ENCODE results near the gene MIA2.

The MIA2 gene

DNA sequence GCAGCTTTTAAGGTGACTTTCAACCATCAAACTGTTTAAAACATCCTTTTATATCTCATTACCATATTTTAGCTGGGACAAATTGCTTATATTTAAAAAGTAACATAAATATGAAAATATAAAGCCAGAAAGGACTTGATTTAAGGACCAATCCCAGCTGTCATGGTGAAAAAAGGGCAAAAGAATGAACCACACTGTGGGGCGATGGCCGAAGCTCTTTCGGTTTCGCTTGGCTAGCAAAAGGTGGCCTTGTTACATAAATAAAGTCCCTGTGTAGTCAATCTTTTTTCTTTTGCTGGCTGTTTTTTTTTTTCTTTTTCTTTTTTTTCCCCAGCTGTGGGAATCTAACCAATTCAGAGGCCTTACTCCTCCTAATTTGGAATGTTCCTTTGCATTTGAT, 147.7 kb downstream of the MIA2 start:
- FAIRE-seq (no peak), DNase-seq (ENCODE audit: insufficient read length, low spot score) (no peak)
- TF ChIP-seq, protein P1, sequence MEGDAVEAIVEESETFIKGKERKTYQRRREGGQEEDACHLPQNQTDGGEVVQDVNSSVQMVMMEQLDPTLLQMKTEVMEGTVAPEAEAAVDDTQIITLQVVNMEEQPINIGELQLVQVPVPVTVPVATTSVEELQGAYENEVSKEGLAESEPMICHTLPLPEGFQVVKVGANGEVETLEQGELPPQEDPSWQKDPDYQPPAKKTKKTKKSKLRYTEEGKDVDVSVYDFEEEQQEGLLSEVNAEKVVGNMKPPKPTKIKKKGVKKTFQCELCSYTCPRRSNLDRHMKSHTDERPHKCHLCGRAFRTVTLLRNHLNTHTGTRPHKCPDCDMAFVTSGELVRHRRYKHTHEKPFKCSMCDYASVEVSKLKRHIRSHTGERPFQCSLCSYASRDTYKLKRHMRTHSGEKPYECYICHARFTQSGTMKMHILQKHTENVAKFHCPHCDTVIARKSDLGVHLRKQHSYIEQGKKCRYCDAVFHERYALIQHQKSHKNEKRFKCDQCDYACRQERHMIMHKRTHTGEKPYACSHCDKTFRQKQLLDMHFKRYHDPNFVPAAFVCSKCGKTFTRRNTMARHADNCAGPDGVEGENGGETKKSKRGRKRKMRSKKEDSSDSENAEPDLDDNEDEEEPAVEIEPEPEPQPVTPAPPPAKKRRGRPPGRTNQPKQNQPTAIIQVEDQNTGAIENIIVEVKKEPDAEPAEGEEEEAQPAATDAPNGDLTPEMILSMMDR (IDR thresholded peaks at IDR 0.05; ENCODE audit: insufficient read depth, missing control alignments): no peak

DNA sequence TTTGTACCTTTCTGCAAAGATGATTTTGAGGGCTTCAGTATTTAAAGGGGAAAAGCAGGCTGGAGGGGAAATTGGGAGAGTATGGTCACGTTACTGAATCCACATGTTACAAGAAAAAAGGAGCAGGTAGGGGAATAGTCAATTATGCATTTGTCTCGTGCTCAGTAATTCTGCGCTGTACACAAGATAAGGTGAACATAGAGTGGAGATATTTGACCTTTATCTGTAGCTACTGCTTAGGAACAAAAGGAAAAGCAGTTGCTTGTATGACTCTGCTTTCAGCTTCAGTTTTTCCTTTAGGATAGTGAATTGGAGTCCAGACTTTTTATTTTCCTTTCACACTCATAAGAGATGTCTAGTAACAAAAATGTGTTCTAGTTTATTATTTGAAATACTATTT, 148.7 kb downstream of the MIA2 start:
- no peak for DNase-seq (ENCODE audit: insufficient read length, low spot score)
- TF ChIP-seq, protein P1 (IDR thresholded peaks at IDR 0.05; ENCODE audit: insufficient read depth, missing control alignments): no peak
- FAIRE-seq: no peak

DNA sequence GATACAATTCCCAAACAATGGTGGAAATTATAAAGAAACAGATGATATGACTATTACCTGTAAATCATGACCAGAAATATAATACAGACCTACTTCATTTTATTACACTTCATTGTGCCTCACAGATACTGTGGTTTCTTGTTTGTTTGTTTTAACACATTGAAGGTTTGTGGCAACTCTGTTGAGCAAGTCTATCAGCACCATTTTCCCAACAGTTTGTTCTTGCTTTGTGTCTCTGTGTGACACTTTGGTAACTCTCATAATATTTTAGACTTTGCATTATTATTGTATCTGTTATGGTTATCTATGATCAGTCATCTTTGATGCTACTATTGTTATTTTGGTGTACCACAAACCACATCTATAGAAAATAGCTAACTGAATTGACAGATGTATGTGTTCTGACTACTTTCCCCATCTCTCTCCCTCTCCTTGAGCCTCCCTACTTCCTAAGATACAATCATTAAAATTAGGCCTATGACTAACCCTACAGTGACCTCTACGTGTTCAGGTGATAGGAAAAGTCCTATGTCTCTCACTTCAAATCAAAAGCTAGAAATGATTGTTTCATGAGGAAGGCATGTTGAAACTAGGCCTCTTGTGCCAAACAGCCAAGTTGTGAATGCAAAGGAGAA, 149.4 kb downstream of the MIA2 start:
- TF ChIP-seq, protein P1 (IDR thresholded peaks at IDR 0.05; ENCODE audit: insufficient read depth, missing control alignments): no peak
- DNase-seq (ENCODE audit: insufficient read length, low spot score): no peak
- no peak for FAIRE-seq

DNA sequence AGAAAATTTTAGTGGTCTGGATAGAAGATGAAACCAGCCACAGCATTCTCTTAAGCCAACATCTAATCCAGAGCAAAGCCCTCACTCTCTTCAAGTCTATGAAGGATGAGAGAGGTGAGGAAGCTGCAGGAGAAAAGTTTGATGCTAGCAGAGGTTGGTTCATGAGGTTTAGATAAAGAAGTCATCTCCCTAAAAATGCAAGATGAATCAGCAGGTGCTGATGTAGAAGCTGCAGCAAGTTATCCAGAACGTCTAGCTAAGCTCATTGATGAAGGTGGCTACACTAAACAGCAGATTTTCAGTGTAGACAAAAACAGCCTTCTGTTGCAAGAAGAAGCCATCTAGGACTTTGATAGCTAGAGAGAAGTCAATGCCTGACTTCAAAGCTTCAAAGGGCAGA, 150.0 kb downstream of the MIA2 start:
- DNase-seq (ENCODE audit: insufficient read length, low spot score): no peak
- no peak for FAIRE-seq
- TF ChIP-seq, protein P1 (IDR thresholded peaks at IDR 0.05; ENCODE audit: insufficient read depth, missing control alignments): no peak

DNA sequence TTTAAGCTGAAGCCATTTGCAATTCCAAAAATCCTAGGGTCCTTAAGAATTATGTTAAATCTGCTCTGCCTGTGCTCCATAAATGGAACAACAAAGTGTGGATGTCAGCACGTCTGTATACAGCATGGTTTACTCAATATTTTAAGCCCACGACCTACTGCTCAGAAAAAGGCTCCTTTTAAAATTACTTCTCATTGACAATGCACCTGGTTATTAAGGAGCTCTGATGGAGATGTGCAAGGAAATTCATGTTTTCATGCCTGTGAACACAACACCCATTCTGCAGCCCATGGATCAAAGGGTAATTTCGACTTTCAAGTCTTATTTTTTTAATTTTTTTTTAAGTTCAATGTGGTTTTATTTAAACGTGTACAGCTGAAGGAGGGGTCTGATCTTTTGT, 150.5 kb downstream of the MIA2 start:
- TF ChIP-seq, protein P1 (IDR thresholded peaks at IDR 0.05; ENCODE audit: insufficient read depth, missing control alignments): no peak
- DNase-seq (ENCODE audit: insufficient read length, low spot score) (no peak), FAIRE-seq (no peak)

DNA sequence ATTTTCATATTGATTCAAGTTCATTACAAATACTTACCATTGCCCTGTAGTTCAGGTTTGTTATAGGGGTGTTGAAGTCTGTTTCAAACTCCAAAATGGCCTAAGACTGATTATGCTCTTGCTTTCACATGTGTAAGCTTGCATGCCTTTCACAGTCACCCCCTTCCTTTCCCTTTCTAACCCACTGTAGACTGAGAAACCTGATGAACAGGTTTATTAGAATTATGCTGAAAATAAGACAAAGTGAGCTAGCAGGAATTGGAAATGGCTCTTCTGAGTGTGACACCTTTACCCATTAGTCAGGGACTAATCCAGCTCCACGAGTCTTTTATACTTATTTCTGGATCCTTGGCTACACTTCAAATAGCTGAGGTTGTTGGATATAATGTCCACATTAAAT, 159.6 kb downstream of the MIA2 start:
- TF ChIP-seq, protein P1 (IDR thresholded peaks at IDR 0.05; ENCODE audit: insufficient read depth, missing control alignments): no peak
- DNase-seq (ENCODE audit: insufficient read length, low spot score) (no peak), FAIRE-seq (no peak)

DNA sequence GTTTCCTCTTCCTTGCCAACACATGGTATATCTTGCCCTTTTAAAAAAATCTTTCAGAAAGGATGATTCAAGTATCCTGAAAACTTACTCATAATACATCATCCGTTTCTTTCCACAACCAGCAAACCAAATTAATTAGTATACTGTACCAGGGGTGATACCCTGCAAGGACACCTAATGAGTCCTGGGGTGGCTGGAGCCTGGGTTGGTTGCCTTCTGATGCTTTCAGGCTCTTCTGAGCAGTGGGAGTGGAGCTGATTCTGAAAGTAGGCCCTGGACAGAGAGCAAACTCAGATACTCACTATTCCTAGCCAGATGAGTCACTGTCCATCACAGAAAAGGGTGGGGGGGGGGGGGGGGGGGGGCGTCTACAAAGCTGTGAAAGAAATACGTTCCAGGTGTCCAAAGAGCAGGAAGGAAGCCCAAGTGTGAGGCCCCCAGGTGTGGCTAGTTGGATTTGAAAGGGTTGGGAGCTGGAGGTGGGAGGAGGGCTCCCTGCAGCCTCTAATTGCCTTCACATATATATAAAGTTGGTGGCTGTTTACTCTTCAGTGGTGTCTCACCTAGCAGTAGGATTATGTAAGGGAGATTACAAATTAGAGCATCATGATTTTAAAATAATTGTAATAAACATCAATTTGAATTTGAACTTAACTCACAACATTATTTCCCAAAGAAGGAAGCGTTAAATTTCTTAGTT, 162.0 kb downstream of the MIA2 start:
- FAIRE-seq: no peak
- TF ChIP-seq, protein P1 (IDR thresholded peaks at IDR 0.05; ENCODE audit: insufficient read depth, missing control alignments): no peak
- DNase-seq (ENCODE audit: insufficient read length, low spot score): no peak

Data from D721Med (cell line).